RWPE1 (cell line): ENCODE data around the gene RAMP3.
A peak's percentile ranks its signal among the peaks of the same experiment; 100 is the strongest.
"Not testable (repeated sequence)": the region's sequence is repeated elsewhere in the genome, so short reads cannot be mapped to it uniquely, and the experiment has no call there.

Source experiments
- CTCF ChIA-PET: fragments of 350-600 bp; sonication (Branson Sonifier 250); formaldehyde crosslinking; extraction: SDS; loops from one replicate; lab custom pipeline; 2021; lab: Yijun Ruan, JAX
- POLR2A ChIA-PET: fragments of 400-600 bp; formaldehyde crosslinking; extraction: SDS; loops from one replicate; lab custom pipeline; 2020; ENCODE audit warnings: antibody characterized with exemption; ENCODE audit not compliant: low non-redundant PET; lab: Yijun Ruan, JAX
- DNase-seq: peaks from one replicate; pipeline ENCODE4 v3.0.0; 2012; ENCODE audit warnings: low spot score
- H3K27ac ChIP-seq: fragments of 450-650 bp; 2 replicates; pipeline ENCODE4 v1.5.1; 2017
- CTCF ChIP-seq: fragments of 450-650 bp; conservative IDR thresholded peaks from 2 replicates; pipeline ENCODE4 v1.5.1; 2017; ENCODE audit warnings: low read depth, mild to moderate bottlenecking

Gene RAMP3

GRCh38 chr7:45199506-45199905 is 41.9 kb downstream of the RAMP3 start:
- no peak for TF ChIP-seq CTCF
- no peak for DNase-seq
- CTCF ChIA-PET = no interaction called here
- POLR2A ChIA-PET = no interaction called here
- no peak overlapping the region for H3K27ac ChIP-seq

- CTCF ChIA-PET = interaction anchor here (1.3 kb wide), 1 partner anchor 14 kb away, joined by 3 read pairs; no protein-coding TSS in a partner anchor
- DNase-seq = no peak
- POLR2A ChIA-PET = no interaction called here
These were observed 45.0 kb downstream of the RAMP3 start for GRCh38 chr7:45202625-45203024.

DNA sequence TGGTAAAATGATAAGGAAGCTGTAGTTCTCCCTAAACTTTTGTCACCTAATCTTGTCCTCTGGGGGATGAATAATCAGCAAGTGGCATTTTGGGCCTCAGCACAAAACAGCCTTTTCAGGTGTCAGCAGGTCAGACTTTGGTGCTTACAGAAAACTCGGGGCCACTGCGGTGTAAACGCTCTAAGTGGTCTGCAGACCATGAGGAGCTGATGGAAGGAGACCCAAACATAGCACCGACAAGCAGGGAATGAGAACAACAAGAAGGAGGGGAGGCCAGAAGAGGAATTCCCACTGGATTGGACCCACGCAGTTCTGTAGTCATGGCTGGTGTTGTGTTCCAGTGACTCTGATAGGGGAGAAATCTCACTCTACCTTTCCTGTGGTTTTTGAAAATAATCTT is 45.4 kb downstream of the RAMP3 start:
- ChIA-PET CTCF (interaction anchor here (0.7 kb wide), 1 partner anchor 965 kb away, joined by 6 read pairs; no protein-coding TSS in a partner anchor), POLR2A (no interaction called here)
- TF ChIP-seq CTCF = no peak
- DNase-seq = no peak
- H3K27ac ChIP-seq = no peak overlapping the region

More at GRCh38 chr7:45202625-45203024, 45.0 kb downstream of the RAMP3 start:
- TF ChIP-seq CTCF = no peak
- no peak overlapping the region for H3K27ac ChIP-seq

- no peak for TF ChIP-seq CTCF
- no peak for DNase-seq
- ChIA-PET CTCF (interaction anchor here (0.7 kb wide), 1 partner anchor 965 kb away, joined by 6 read pairs; no protein-coding TSS in a partner anchor), POLR2A (no interaction called here)
- H3K27ac ChIP-seq = peak overlapping the region; percentile 70
These were observed 45.9 kb downstream of the RAMP3 start for GRCh38 chr7:45203459-45203858.

DNA sequence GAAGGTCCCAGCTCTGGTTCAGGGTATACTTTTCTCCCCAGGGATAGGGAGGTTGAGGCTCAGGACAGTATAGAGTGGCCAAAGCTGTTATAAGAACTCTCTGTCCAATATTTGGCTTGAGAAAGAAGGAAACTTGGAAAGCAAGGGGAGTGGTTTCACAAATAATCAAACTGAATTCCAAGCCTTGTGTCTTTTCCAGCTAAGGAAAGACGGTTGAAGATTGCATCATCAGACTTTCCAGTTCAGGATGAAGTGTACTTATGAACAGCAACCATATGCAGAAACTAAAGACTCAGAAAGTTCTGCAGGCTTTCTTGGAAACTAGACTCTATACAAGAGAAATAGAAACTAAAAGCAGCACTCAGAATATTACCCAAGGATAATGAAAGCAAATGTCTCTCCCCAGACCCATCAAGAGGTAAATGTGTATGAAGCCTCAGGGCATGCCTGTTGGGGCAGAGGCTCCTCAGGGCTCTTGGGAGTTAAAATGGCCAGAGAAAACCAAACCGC is 46.4 kb downstream of the RAMP3 start:
- TF ChIP-seq CTCF = no peak
- DNase-seq = peak; percentile 41
- ChIA-PET POLR2A (no interaction called here), CTCF (no interaction called here)
- peak overlapping the region; percentile 70 for H3K27ac ChIP-seq

- ChIA-PET CTCF (interaction anchor here (0.6 kb wide), 1 partner anchor 51 kb away, joined by 4 read pairs; no protein-coding TSS in a partner anchor), POLR2A (interaction anchor here (0.6 kb wide), 1 partner anchor 8 kb away, joined by 4 read pairs; no protein-coding TSS in a partner anchor)
- DNase-seq, H3K27ac ChIP-seq: not testable (repeated sequence)
These were observed 48.7 kb downstream of the RAMP3 start for GRCh38 chr7:45206266-45206665.

- POLR2A ChIA-PET, DNase-seq, CTCF ChIA-PET, H3K27ac ChIP-seq: not testable (repeated sequence)
These were observed 52.3 kb downstream of the RAMP3 start for GRCh38 chr7:45209909-45210308.
